ENCODE data around the gene NUFIP2. TPM values are rescaled to one million over a fixed set of nuclear protein-coding genes. Genes with fewer than 3 reads are reported as not detected.
"Not testable (repeated sequence)": the region's sequence is repeated elsewhere in the genome, so short reads cannot be mapped to it uniquely, and the experiment has no call there.

The NUFIP2 gene
- total RNA-seq (2014; rRNA removed; shearing (Covaris generic)): 17.3 and 28.4 TPM in 2 replicates

- peak; percentile 98 for DNase-seq (ENCODE audit: low spot score)
These were observed at the start of gene NUFIP2 for GRCh38 chr17:29293890-29294579. Gene NUFIP2, minus strand, starts transcription at chr17:29294148. Its CDS starts 89 bp downstream, at chr17:29294059.

GRCh38 chr17:29342158-29342765, 48.3 kb upstream of the NUFIP2 start:
- no peak for DNase-seq (ENCODE audit: low spot score)

- no peak for DNase-seq (ENCODE audit: low spot score)
These were observed 47.8 kb upstream of the NUFIP2 start for GRCh38 chr17:29341726-29342125.

- DNase-seq (ENCODE audit: low spot score): not testable (repeated sequence)
These were observed 45.1 kb upstream of the NUFIP2 start for GRCh38 chr17:29339016-29339415.

- no peak for DNase-seq (ENCODE audit: low spot score)
These were observed 37.7 kb upstream of the NUFIP2 start for GRCh38 chr17:29331708-29332085.

- no peak for DNase-seq (ENCODE audit: low spot score)
These were observed 37.2 kb upstream of the NUFIP2 start for GRCh38 chr17:29331075-29331707.

GRCh38 chr17:29327412-29327811, 33.5 kb upstream of the NUFIP2 start:
- no peak for DNase-seq (ENCODE audit: low spot score)

- no peak for DNase-seq (ENCODE audit: low spot score)
These were observed 32.3 kb upstream of the NUFIP2 start for GRCh38 chr17:29326023-29326813.

GRCh38 chr17:29322363-29322762, 28.4 kb upstream of the NUFIP2 start:
- no peak for DNase-seq (ENCODE audit: low spot score)

- no peak for DNase-seq (ENCODE audit: low spot score)
These were observed 9.4 kb upstream of the NUFIP2 start for GRCh38 chr17:29303386-29303785.

- no peak for DNase-seq (ENCODE audit: low spot score)
These were observed 5.1 kb upstream of the NUFIP2 start for GRCh38 chr17:29299031-29299430.

- DNase-seq (ENCODE audit: low spot score): no peak
These were observed 1.5 kb upstream of the NUFIP2 start for GRCh38 chr17:29295420-29295819.

GRCh38 chr17:29294580-29294900, 592 bp upstream of the NUFIP2 start:
- DNase-seq (ENCODE audit: low spot score): no peak

GRCh38 chr17:29292992-29293889, 707 bp downstream of the NUFIP2 start:
- DNase-seq (ENCODE audit: low spot score): peak; percentile 44

- peak; percentile 25 for DNase-seq (ENCODE audit: low spot score)
These were observed 1.6 kb downstream of the NUFIP2 start for GRCh38 chr17:29292071-29292991.

GRCh38 chr17:29291163-29291752, 2.7 kb downstream of the NUFIP2 start:
- DNase-seq (ENCODE audit: low spot score): peak; percentile 54

- no peak for DNase-seq (ENCODE audit: low spot score)
These were observed 4.1 kb downstream of the NUFIP2 start for GRCh38 chr17:29289852-29290251.

- DNase-seq (ENCODE audit: low spot score): no peak
These were observed 10.0 kb downstream of the NUFIP2 start for GRCh38 chr17:29283961-29284360.

- DNase-seq (ENCODE audit: low spot score): no peak
These were observed 10.5 kb downstream of the NUFIP2 start for GRCh38 chr17:29283496-29283895.

Measured in H4 (cell line).